Measurements from ENCODE around the gene KCNJ10.

- TF ChIP-seq CTCF (IDR thresholded peaks at IDR 0.05; ENCODE audit: low read depth, low read length, poor library complexity, severe bottlenecking): no peak
- no peak for TF ChIP-seq EZH2phosphoT487 (IDR thresholded peaks at IDR 0.05; ENCODE audit: borderline replicate concordance, low read length)
These were observed 88.5 kb downstream of the KCNJ10 start for GRCh38 chr1:159981351-159982055.
